Measurements from ENCODE around the gene MGMT.

The MGMT gene

GRCh38 chr10:129601737-129602136 is 134.7 kb downstream of the MGMT start:
- no peak for DNase-seq

GRCh38 chr10:129602938-129603535 is 136.0 kb downstream of the MGMT start:
- no peak for DNase-seq

- DNase-seq: no peak
Measured at GRCh38 chr10:129604333-129605032, 137.4 kb downstream of the MGMT start.

DNA sequence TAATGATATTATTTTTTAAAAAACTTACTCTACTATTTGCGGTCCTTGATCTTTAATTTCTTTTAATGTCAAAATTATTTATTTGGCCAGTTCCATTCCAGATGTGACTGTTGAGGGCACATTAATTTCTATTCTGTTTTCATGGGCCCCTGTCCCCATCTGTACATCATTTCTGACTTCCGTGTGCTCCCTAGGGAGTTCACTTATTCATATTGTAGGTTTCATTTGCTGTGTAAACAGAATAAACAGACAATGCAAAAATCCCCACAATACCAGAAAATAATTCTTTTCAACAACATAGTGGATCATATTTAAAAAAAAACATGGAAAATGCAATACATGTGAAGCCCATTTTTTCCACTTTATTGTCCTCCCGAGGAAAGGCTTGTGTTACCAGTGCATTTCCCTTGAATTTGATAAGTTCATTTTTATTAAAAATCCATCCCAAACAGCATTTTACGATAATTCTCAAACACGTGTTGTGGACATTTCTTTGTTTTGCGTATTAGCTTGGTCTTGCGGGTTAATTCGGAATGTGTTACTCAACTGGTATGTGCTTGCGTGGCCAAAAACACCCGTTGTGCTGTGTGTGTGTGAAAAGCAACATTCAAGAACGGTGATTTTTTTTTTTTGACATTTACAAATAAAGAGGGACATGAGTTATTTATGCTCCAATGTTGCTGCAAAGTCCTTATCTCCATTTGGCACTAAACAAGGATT is 138.4 kb downstream of the MGMT start:
- no peak for DNase-seq

- DNase-seq: no peak
Measured at GRCh38 chr10:129605986-129606518, 139.0 kb downstream of the MGMT start.

DNA sequence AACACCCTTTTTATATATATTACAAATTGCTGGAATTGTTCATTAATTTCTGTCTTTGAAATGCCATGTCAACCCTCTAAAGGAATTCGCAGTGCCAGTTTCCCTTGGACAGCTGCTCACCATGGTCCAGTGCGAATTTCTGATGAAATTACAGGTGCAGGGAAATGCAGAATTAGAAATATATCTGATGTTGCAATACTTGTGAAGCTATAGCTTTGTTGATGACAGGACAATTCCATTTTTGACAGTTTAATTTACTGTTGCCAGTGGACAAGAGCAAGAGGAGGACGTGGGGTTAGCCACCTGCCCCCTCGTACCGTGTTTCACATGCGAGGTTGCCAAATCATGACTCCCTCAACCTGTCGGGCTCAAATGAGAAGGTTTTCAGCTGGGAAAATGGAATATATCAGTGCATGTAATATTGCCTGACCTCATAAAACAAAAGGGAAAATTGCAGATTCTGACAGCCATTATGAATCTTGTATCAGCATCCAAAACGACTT is 140.6 kb downstream of the MGMT start:
- no peak for DNase-seq

DNA sequence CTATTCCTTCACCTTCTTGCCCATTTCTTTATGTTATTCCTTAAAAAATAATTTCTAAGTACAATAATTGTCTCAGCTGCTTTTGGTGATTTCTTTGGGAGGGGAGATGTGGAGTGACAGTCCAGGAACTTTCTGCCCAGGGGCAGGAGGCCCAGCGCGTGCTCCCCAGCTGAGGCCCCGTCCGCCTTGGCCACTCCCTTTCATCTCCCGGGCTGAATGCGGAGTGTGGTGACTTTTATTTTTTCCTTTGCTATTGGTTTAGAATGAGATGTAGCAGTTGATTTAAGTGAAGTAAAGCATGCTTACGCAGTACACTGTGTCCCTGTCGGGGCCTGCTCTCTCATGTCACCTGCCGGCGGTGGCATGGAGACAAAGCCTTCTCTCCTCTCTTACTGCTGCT is 141.6 kb downstream of the MGMT start:
- DNase-seq: no peak

- DNase-seq: no peak
Measured at GRCh38 chr10:129609551-129609950, 142.5 kb downstream of the MGMT start.

- DNase-seq: no peak
Measured at GRCh38 chr10:129612481-129613109, 145.6 kb downstream of the MGMT start.

GRCh38 chr10:129613377-129613980 is 146.4 kb downstream of the MGMT start:
- no peak for DNase-seq

- DNase-seq: no peak
Measured at GRCh38 chr10:129614341-129614740, 147.3 kb downstream of the MGMT start.

- DNase-seq: no peak
Measured at GRCh38 chr10:129615381-129615780, 148.3 kb downstream of the MGMT start.

DNA sequence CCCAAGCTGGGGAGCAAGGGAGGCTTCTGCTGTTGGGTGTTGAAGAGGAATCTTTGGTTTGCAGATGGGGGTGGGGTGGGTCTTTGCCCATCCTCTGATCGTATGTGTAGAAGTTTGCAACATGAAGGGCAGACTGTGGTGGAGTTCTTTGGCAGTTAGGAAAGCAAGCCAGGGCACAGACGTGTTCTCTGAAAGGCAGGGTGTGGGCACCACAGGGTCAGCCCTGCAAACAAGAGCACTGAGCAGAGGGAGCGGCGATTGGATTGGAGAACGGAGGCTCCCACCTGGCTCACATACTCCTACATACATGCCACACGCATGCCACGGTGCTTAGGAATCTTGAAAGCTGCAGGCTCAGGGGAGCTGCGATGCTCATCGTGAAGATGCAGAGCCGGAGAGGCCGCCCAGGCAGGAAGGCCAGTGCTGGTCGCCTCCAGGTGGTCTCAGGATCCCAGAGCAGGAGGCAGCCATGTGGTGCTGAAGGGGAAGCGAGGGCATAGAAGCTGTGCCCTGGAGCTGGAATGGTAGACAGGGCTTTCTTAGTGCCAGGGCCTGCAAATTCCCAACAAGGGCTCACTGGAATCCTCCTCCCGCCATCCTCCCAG is 149.0 kb downstream of the MGMT start:
- no peak for DNase-seq

DNA sequence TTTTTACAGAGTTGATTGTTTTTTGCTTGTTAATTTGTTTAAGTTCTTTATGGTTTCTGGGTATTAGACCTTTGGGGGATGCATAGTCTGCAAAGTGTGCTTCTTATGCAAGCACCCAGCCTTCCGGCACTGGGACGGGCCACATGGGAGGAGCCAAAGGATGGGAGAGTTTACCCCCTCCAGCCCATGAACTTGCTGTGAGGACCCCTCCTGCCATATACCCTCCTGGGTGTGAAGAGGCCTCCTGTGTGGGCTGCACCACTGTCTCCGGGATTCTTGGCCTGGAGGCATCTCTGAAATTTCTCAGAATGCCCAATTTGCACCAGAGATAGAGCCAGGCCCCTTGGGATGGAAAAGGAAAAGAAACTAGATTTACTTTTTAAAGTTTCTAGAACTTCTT is 150.7 kb downstream of the MGMT start:
- DNase-seq: no peak

- DNase-seq: no peak
Measured at GRCh38 chr10:129621062-129621461, 154.0 kb downstream of the MGMT start.

- no peak for DNase-seq
Measured at GRCh38 chr10:129621693-129622092, 154.7 kb downstream of the MGMT start.

GRCh38 chr10:129622291-129622690 is 155.2 kb downstream of the MGMT start:
- no peak for DNase-seq

- DNase-seq: no peak
Measured at GRCh38 chr10:129622736-129623135, 155.7 kb downstream of the MGMT start.

GRCh38 chr10:129624526-129624925 is 157.5 kb downstream of the MGMT start:
- DNase-seq: no peak

- DNase-seq: no peak
Measured at GRCh38 chr10:129626309-129626708, 159.3 kb downstream of the MGMT start.

GRCh38 chr10:129626796-129627435 is 159.9 kb downstream of the MGMT start:
- no peak for DNase-seq

GRCh38 chr10:129627442-129627841 is 160.4 kb downstream of the MGMT start:
- DNase-seq: no peak

Data from inflammatory macrophage treated with lipopolysaccharide for 1 hour (primary cell).